Liver (tissue), 3 donors: ENCODE results near the gene ENDOG.

Experiments
- CTCF ChIP-seq: fragments of 150-350 bp; IDR thresholded peaks from 2 replicates; pipeline ENCODE4 v1.5.1; 2017; ENCODE audit warnings: improper control_type of control experiment, low read depth, low read length; ENCODE audit not compliant: missing input control
- RAD21 ChIP-seq, 2 donors: IDR thresholded peaks; 2 replicates each; pipeline ENCODE4 v1.6.1; 2016; ENCODE audit warnings: antibody characterized with exemption in 2 of 2, mild to moderate bottlenecking in 2 of 2
- SP1 ChIP-seq: IDR thresholded peaks from 2 replicates; pipeline ENCODE4 v1.6.1; 2018; ENCODE audit warnings: antibody characterized with exemption, mild to moderate bottlenecking
- TAF1 ChIP-seq: conservative IDR thresholded peaks from 2 replicates; pipeline ENCODE4 v1.6.1; 2016; ENCODE audit warnings: antibody characterized with exemption, mild to moderate bottlenecking
- YY1 ChIP-seq: IDR thresholded peaks from 2 replicates; pipeline ENCODE4 v1.6.1; 2016; ENCODE audit warnings: antibody characterized with exemption, mild to moderate bottlenecking
- donor health status: healthy.
- donor health status: healthy.

GRCh38 chr9:128807827-128808226, 10.5 kb upstream of the ENDOG start:
- no peak for TF ChIP-seq CTCF
- TF ChIP-seq TAF1, result no peak
- no peak for TF ChIP-seq RAD21 (IDR thresholded peaks at IDR 0.05)
- no peak for TF ChIP-seq SP1
- no peak for TF ChIP-seq YY1
